ENCODE measurements around the gene C9orf43. TPM values are rescaled to one million over a fixed set of nuclear protein-coding genes. Genes with fewer than 3 reads are reported as not detected.
"Not testable (repeated sequence)": the region's sequence is repeated elsewhere in the genome, so short reads cannot be mapped to it uniquely, and the experiment has no call there.

Gene C9orf43
- total RNA-seq, 1 donor from 2014 or later, result 0.52 TPM

GRCh38 chr9:113370806-113371325 is 39.7 kb upstream of the C9orf43 start:
- Histone ChIP-seq H3K4me3 (ENCODE audit: low read length in 3 of 3) (no peak overlapping the region), H3K27ac (ENCODE audit: low read depth, low read length) (no peak overlapping the region), H3K36me3 (ENCODE audit: control insufficient read depth in 3 of 3, insufficient read depth in 3 of 3, low read length in 3 of 3) (peaks cover 0 to 26% (median 12%) of the 10 kb centered on the region in 3 donors), H3K9ac (ENCODE audit: low read depth in 1 of 3, low read length in 3 of 3) (no peak overlapping the region), H3K9me3 (ENCODE audit: control insufficient read depth in 3 of 3, low read length in 3 of 3) (no peaks in the 10 kb centered on the region), H3K27me3 (ENCODE audit: control insufficient read depth in 3 of 3, insufficient read depth in 3 of 3, low read length in 3 of 3) (no peaks in the 10 kb centered on the region), H3K4me1 (ENCODE audit: control insufficient read depth in 3 of 3, insufficient read depth in 3 of 3, low read length in 3 of 3) (peaks cover 3 to 15% (median 11%) of the 10 kb centered on the region in 3 donors)

GRCh38 chr9:113372059-113372458 is 38.5 kb upstream of the C9orf43 start:
- Histone ChIP-seq H3K9ac (ENCODE audit: low read depth in 1 of 3, low read length in 3 of 3) (no peak overlapping the region), H3K9me3 (ENCODE audit: control insufficient read depth in 3 of 3, low read length in 3 of 3) (no peaks in the 10 kb centered on the region), H3K4me1 (ENCODE audit: control insufficient read depth in 3 of 3, insufficient read depth in 3 of 3, low read length in 3 of 3) (peaks cover 3 to 18% (median 11%) of the 10 kb centered on the region in 3 donors), H3K4me3 (ENCODE audit: low read length in 3 of 3) (no peak overlapping the region), H3K27me3 (ENCODE audit: control insufficient read depth in 3 of 3, insufficient read depth in 3 of 3, low read length in 3 of 3) (no peaks in the 10 kb centered on the region), H3K27ac (ENCODE audit: low read depth, low read length) (no peak overlapping the region), H3K36me3 (ENCODE audit: control insufficient read depth in 3 of 3, insufficient read depth in 3 of 3, low read length in 3 of 3) (peaks cover 0 to 26% (median 12%) of the 10 kb centered on the region in 3 donors)

DNA sequence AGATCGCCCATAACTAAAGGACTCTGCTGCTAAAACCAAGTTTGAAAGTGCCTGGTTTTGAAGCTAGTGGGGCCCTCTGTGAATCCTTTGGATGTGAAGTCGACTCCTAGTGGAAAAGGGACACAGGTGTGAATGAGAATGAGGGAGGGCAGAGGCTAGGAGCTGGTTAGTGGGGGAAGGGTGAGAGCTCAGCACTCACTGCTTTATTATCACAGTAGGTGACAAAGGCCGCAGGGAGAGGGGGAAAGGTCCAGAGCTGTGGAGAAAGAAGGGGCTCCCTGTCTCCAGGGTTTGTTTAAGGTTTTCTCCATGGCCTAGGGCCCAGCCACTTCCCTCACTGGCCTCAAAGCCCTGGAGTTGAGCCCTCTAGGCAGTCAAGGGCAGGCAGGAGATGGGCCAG is 37.3 kb upstream of the C9orf43 start:
- no peak overlapping the region for H3K9ac ChIP-seq (ENCODE audit: low read depth in 1 of 3, low read length in 3 of 3)
- H3K27me3 ChIP-seq (ENCODE audit: control insufficient read depth in 3 of 3, insufficient read depth in 3 of 3, low read length in 3 of 3), result no peaks in the 10 kb centered on the region
- H3K4me3 ChIP-seq (ENCODE audit: low read length in 3 of 3), result no peak overlapping the region
- H3K27ac ChIP-seq (ENCODE audit: low read depth, low read length), result no peak overlapping the region
- H3K4me1 ChIP-seq (ENCODE audit: control insufficient read depth in 3 of 3, insufficient read depth in 3 of 3, low read length in 3 of 3), result peaks cover 5 to 20% (median 14%) of the 10 kb centered on the region in 3 donors
- H3K9me3 ChIP-seq (ENCODE audit: control insufficient read depth in 3 of 3, low read length in 3 of 3), result no peaks in the 10 kb centered on the region
- H3K36me3 ChIP-seq (ENCODE audit: control insufficient read depth in 3 of 3, insufficient read depth in 3 of 3, low read length in 3 of 3), result peaks cover 0 to 26% (median 12%) of the 10 kb centered on the region in 3 donors

- H3K9me3 ChIP-seq (ENCODE audit: control insufficient read depth in 3 of 3, low read length in 3 of 3), result no peaks in the 10 kb centered on the region
- H3K4me1 ChIP-seq (ENCODE audit: control insufficient read depth in 3 of 3, insufficient read depth in 3 of 3, low read length in 3 of 3), result peaks cover 5 to 20% (median 14%) of the 10 kb centered on the region in 3 donors
- peaks cover 0 to 26% (median 12%) of the 10 kb centered on the region in 3 donors for H3K36me3 ChIP-seq (ENCODE audit: control insufficient read depth in 3 of 3, insufficient read depth in 3 of 3, low read length in 3 of 3)
- no peak overlapping the region for H3K4me3 ChIP-seq (ENCODE audit: low read length in 3 of 3)
- no peak overlapping the region for H3K9ac ChIP-seq (ENCODE audit: low read depth in 1 of 3, low read length in 3 of 3)
- no peaks in the 10 kb centered on the region for H3K27me3 ChIP-seq (ENCODE audit: control insufficient read depth in 3 of 3, insufficient read depth in 3 of 3, low read length in 3 of 3)
- no peak overlapping the region for H3K27ac ChIP-seq (ENCODE audit: low read depth, low read length)
Observed at GRCh38 chr9:113373676-113374392, 36.7 kb upstream of the C9orf43 start.

- Histone ChIP-seq H3K9me3 (ENCODE audit: control insufficient read depth in 3 of 3, low read length in 3 of 3) (no peaks in the 10 kb centered on the region), H3K27ac (ENCODE audit: low read depth, low read length) (no peak overlapping the region), H3K27me3 (ENCODE audit: control insufficient read depth in 3 of 3, insufficient read depth in 3 of 3, low read length in 3 of 3) (no peaks in the 10 kb centered on the region), H3K4me1 (ENCODE audit: control insufficient read depth in 3 of 3, insufficient read depth in 3 of 3, low read length in 3 of 3) (peaks cover 5 to 12% (median 7%) of the 10 kb centered on the region in 3 donors), H3K36me3 (ENCODE audit: control insufficient read depth in 3 of 3, insufficient read depth in 3 of 3, low read length in 3 of 3) (peaks cover 0 to 26% (median 12%) of the 10 kb centered on the region in 3 donors), H3K4me3 (ENCODE audit: low read length in 3 of 3) (no peak overlapping the region), H3K9ac (ENCODE audit: low read depth in 1 of 3, low read length in 3 of 3) (peak overlapping the region in 1 of 3 donors; percentile 28)
Observed at GRCh38 chr9:113375057-113376023, 35.2 kb upstream of the C9orf43 start.

- peak within 1 kb of the TSS; percentile 75 to 88 (median 83) for H3K4me3 ChIP-seq (ENCODE audit: low read length in 3 of 3)
- peak within 1 kb of the TSS; percentile 30 for H3K27ac ChIP-seq (ENCODE audit: low read depth, low read length)
- H3K9me3 ChIP-seq (ENCODE audit: control insufficient read depth in 3 of 3, low read length in 3 of 3), result no peaks in the 10 kb centered on the region
- peaks cover 5 to 12% (median 7%) of the 10 kb centered on the region in 3 donors for H3K4me1 ChIP-seq (ENCODE audit: control insufficient read depth in 3 of 3, insufficient read depth in 3 of 3, low read length in 3 of 3)
- H3K36me3 ChIP-seq (ENCODE audit: control insufficient read depth in 3 of 3, insufficient read depth in 3 of 3, low read length in 3 of 3), result peaks cover 0 to 26% (median 12%) of the 10 kb centered on the region in 3 donors
- peak within 1 kb of the TSS; percentile 80 to 94 (median 88) for H3K9ac ChIP-seq (ENCODE audit: low read depth in 1 of 3, low read length in 3 of 3)
- no peaks in the 10 kb centered on the region for H3K27me3 ChIP-seq (ENCODE audit: control insufficient read depth in 3 of 3, insufficient read depth in 3 of 3, low read length in 3 of 3)
Observed at GRCh38 chr9:113376634-113377567, 33.6 kb upstream of the C9orf43 start, which contains the start of gene HDHD3. HDHD3 (minus strand) TSS chr9:113376986; CDS start chr9:113374354, 2,632 bp downstream.

- peaks cover 5 to 12% (median 7%) of the 10 kb centered on the region in 3 donors for H3K4me1 ChIP-seq (ENCODE audit: control insufficient read depth in 3 of 3, insufficient read depth in 3 of 3, low read length in 3 of 3)
- H3K27ac ChIP-seq (ENCODE audit: low read depth, low read length); H3K27me3 ChIP-seq (ENCODE audit: control insufficient read depth in 3 of 3, insufficient read depth in 3 of 3, low read length in 3 of 3); H3K36me3 ChIP-seq (ENCODE audit: control insufficient read depth in 3 of 3, insufficient read depth in 3 of 3, low read length in 3 of 3); H3K9me3 ChIP-seq (ENCODE audit: control insufficient read depth in 3 of 3, low read length in 3 of 3); H3K4me3 ChIP-seq (ENCODE audit: low read length in 3 of 3); H3K9ac ChIP-seq (ENCODE audit: low read depth in 1 of 3, low read length in 3 of 3): not testable (repeated sequence)
Observed at GRCh38 chr9:113379094-113379828, 31.3 kb upstream of the C9orf43 start.

DNA sequence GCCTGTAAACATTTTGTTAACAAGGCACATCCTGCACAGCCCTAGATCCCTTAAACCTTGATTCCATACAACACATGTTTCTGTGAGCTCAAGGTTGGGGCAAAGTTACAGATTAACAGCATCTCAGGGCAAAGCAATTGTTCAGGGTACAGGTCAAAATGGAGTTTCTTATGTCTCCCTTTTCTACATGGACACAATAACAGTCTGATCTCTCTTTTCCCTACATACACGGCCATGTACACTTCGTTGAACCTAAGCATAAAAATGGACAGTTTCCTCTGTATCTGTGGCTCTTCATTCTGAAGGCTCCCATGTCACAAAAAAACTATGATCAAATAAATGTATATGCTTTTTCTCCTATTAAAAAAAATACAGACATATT is 30.7 kb upstream of the C9orf43 start:
- not testable (repeated sequence) for H3K9ac ChIP-seq (ENCODE audit: low read depth in 1 of 3, low read length in 3 of 3); H3K36me3 ChIP-seq (ENCODE audit: control insufficient read depth in 3 of 3, insufficient read depth in 3 of 3, low read length in 3 of 3); H3K9me3 ChIP-seq (ENCODE audit: control insufficient read depth in 3 of 3, low read length in 3 of 3); H3K27me3 ChIP-seq (ENCODE audit: control insufficient read depth in 3 of 3, insufficient read depth in 3 of 3, low read length in 3 of 3); H3K27ac ChIP-seq (ENCODE audit: low read depth, low read length); H3K4me3 ChIP-seq (ENCODE audit: low read length in 3 of 3)
- H3K4me1 ChIP-seq (ENCODE audit: control insufficient read depth in 3 of 3, insufficient read depth in 3 of 3, low read length in 3 of 3), result peaks cover 5 to 12% (median 7%) of the 10 kb centered on the region in 3 donors

Data from skeletal muscle tissue (tissue), 4 donors.